ENCODE measurements around the gene IL25.

GRCh38 chr14:23356662-23357061 lies 15.9 kb upstream of the IL25 start:
- TF ChIP-seq CTCF (IDR thresholded peaks at IDR 0.05) (no peak), POLR2AphosphoS5 (IDR thresholded peaks at IDR 0.05) (no peak)

Measured in upper lobe of left lung (tissue), 4 donors.